ENCODE results near the gene CCL20.

CCL20 gene

GRCh38 chr2:227813229-227813561 is 447 bp upstream of the CCL20 start:
- Histone ChIP-seq H2AK5ac (ENCODE audit: low read length) (no peak overlapping the region), H2BK5ac (ENCODE audit: low read depth, low read length, poor library complexity) (no peak overlapping the region), H2AFZ (ENCODE audit: insufficient read depth, low read length, poor library complexity) (no peak overlapping the region), H3K4me1 (ENCODE audit: control insufficient read depth in 1 of 2, insufficient read depth in 2 of 2, low read length in 2 of 2) (no peaks in the 10 kb centered on the region), H3K27ac (ENCODE audit: low read depth, low read length) (no peak overlapping the region), H2BK12ac (ENCODE audit: low read length) (no peak overlapping the region), H3K14ac (ENCODE audit: low read length) (no peak overlapping the region), H3K79me1 (ENCODE audit: low read length) (no peaks in the 10 kb centered on the region), H3K36me3 (ENCODE audit: control insufficient read depth in 1 of 2, insufficient read depth in 2 of 2, low read length in 2 of 2) (no peaks in the 10 kb centered on the region), H3K23ac (ENCODE audit: low read length) (no peak overlapping the region), H3K18ac (ENCODE audit: low read length) (no peak overlapping the region), H3K9me3 (ENCODE audit: insufficient read depth, low read depth, low read length) (no peaks in the 10 kb centered on the region), H3K79me2 (ENCODE audit: control insufficient read depth, insufficient read depth, low read length, poor library complexity) (no peaks in the 10 kb centered on the region), H4K91ac (ENCODE audit: low read depth, low read length) (no peak overlapping the region), H3K4me3 (ENCODE audit: low read depth, low read length) (no peak overlapping the region), H3K9ac (ENCODE audit: low read length) (no peak overlapping the region), H3K4me2 (ENCODE audit: low read length) (no peak overlapping the region), H4K8ac (ENCODE audit: low read depth, low read length) (no peak overlapping the region), H4K12ac (ENCODE audit: low read depth, low read length) (no peak overlapping the region), H3K4ac (ENCODE audit: low read depth, low read length) (no peak overlapping the region), H2BK120ac (ENCODE audit: insufficient read depth, low read length, poor library complexity) (no peak overlapping the region), H3K27me3 (ENCODE audit: insufficient read depth, low read length) (no peaks in the 10 kb centered on the region)
- DNase-seq: no peak
- no CpG with 5 or more reads among the region's 2 CpGs for WGBS (ENCODE audit: extremely low coverage, insufficient coverage, insufficient read length)

DNA sequence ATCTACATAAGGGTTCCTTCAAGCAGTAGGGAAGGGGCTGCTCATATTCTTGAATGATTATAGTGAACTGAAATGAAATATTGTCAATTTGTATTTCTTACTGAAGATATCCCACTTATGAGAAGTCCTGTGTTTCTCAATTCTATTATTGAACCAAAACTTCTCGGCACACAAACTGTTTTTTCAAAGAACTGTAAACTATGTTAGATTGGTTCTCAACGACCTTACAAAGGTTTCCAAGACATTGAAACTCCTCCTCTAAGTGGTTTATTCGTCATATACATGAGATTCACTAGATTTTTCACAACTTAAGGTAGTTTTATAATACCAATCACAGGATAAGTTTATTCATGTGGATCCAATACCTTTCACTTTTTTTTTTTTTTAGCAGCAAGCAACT is 1.4 kb downstream of the CCL20 start:
- Histone ChIP-seq H3K79me1 (ENCODE audit: low read length) (no peaks in the 10 kb centered on the region), H3K9me3 (ENCODE audit: insufficient read depth, low read depth, low read length) (no peaks in the 10 kb centered on the region), H3K9ac (ENCODE audit: low read length) (no peak overlapping the region), H2BK12ac (ENCODE audit: low read length) (no peak overlapping the region), H3K36me3 (ENCODE audit: control insufficient read depth in 1 of 2, insufficient read depth in 2 of 2, low read length in 2 of 2) (no peaks in the 10 kb centered on the region), H4K12ac (ENCODE audit: low read depth, low read length) (no peak overlapping the region), H4K91ac (ENCODE audit: low read depth, low read length) (no peak overlapping the region), H2AFZ (ENCODE audit: insufficient read depth, low read length, poor library complexity) (no peak overlapping the region), H3K79me2 (ENCODE audit: control insufficient read depth, insufficient read depth, low read length, poor library complexity) (no peaks in the 10 kb centered on the region), H3K4me3 (ENCODE audit: low read depth, low read length) (no peak overlapping the region), H2AK5ac (ENCODE audit: low read length) (no peak overlapping the region), H3K27ac (ENCODE audit: low read depth, low read length) (no peak overlapping the region), H4K8ac (ENCODE audit: low read depth, low read length) (no peak overlapping the region), H2BK5ac (ENCODE audit: low read depth, low read length, poor library complexity) (no peak overlapping the region), H3K4me2 (ENCODE audit: low read length) (no peak overlapping the region), H3K18ac (ENCODE audit: low read length) (no peak overlapping the region), H2BK120ac (ENCODE audit: insufficient read depth, low read length, poor library complexity) (no peak overlapping the region), H3K4ac (ENCODE audit: low read depth, low read length) (no peak overlapping the region), H3K23ac (ENCODE audit: low read length) (no peak overlapping the region), H3K27me3 (ENCODE audit: insufficient read depth, low read length) (no peaks in the 10 kb centered on the region), H3K14ac (ENCODE audit: low read length) (no peak overlapping the region), H3K4me1 (ENCODE audit: control insufficient read depth in 1 of 2, insufficient read depth in 2 of 2, low read length in 2 of 2) (no peaks in the 10 kb centered on the region)
- WGBS (ENCODE audit: extremely low coverage, insufficient coverage, insufficient read length): no CpG with 5 or more reads among the region's 3 CpGs
- DNase-seq: no peak

- H3K36me3 ChIP-seq (ENCODE audit: control insufficient read depth in 1 of 2, insufficient read depth in 2 of 2, low read length in 2 of 2): no peaks in the 10 kb centered on the region
- H2AK5ac ChIP-seq (ENCODE audit: low read length): no peak overlapping the region
- no peak overlapping the region for H2BK120ac ChIP-seq (ENCODE audit: insufficient read depth, low read length, poor library complexity)
- H3K18ac ChIP-seq (ENCODE audit: low read length): no peak overlapping the region
- H3K4ac ChIP-seq (ENCODE audit: low read depth, low read length): no peak overlapping the region
- H4K91ac ChIP-seq (ENCODE audit: low read depth, low read length): no peak overlapping the region
- H3K4me3 ChIP-seq (ENCODE audit: low read depth, low read length): no peak overlapping the region
- no CpG with 5 or more reads among the region's 2 CpGs for WGBS (ENCODE audit: extremely low coverage, insufficient coverage, insufficient read length)
- no peak overlapping the region for H2BK12ac ChIP-seq (ENCODE audit: low read length)
- H4K8ac ChIP-seq (ENCODE audit: low read depth, low read length): no peak overlapping the region
- H3K27me3 ChIP-seq (ENCODE audit: insufficient read depth, low read length): no peaks in the 10 kb centered on the region
- H3K27ac ChIP-seq (ENCODE audit: low read depth, low read length): no peak overlapping the region
- H3K9ac ChIP-seq (ENCODE audit: low read length): no peak overlapping the region
- no peaks in the 10 kb centered on the region for H3K4me1 ChIP-seq (ENCODE audit: control insufficient read depth in 1 of 2, insufficient read depth in 2 of 2, low read length in 2 of 2)
- H3K14ac ChIP-seq (ENCODE audit: low read length): no peak overlapping the region
- H3K23ac ChIP-seq (ENCODE audit: low read length): no peak overlapping the region
- no peak overlapping the region for H2AFZ ChIP-seq (ENCODE audit: insufficient read depth, low read length, poor library complexity)
- H3K9me3 ChIP-seq (ENCODE audit: insufficient read depth, low read depth, low read length): no peaks in the 10 kb centered on the region
- H4K12ac ChIP-seq (ENCODE audit: low read depth, low read length): no peak overlapping the region
- DNase-seq: no peak
- H2BK5ac ChIP-seq (ENCODE audit: low read depth, low read length, poor library complexity): no peak overlapping the region
- H3K79me1 ChIP-seq (ENCODE audit: low read length): no peaks in the 10 kb centered on the region
- no peaks in the 10 kb centered on the region for H3K79me2 ChIP-seq (ENCODE audit: control insufficient read depth, insufficient read depth, low read length, poor library complexity)
- H3K4me2 ChIP-seq (ENCODE audit: low read length): no peak overlapping the region
Measured at GRCh38 chr2:227816507-227817294, 3.1 kb downstream of the CCL20 start.

GRCh38 chr2:227817336-227817735 is 3.7 kb downstream of the CCL20 start:
- no CpG with 5 or more reads among the region's 1 CpG for WGBS (ENCODE audit: extremely low coverage, insufficient coverage, insufficient read length)
- Histone ChIP-seq H3K4ac (ENCODE audit: low read depth, low read length) (no peak overlapping the region), H3K4me1 (ENCODE audit: control insufficient read depth in 1 of 2, insufficient read depth in 2 of 2, low read length in 2 of 2) (no peaks in the 10 kb centered on the region), H3K23ac (ENCODE audit: low read length) (no peak overlapping the region), H3K18ac (ENCODE audit: low read length) (no peak overlapping the region), H3K79me1 (ENCODE audit: low read length) (no peaks in the 10 kb centered on the region), H4K12ac (ENCODE audit: low read depth, low read length) (no peak overlapping the region), H2AFZ (ENCODE audit: insufficient read depth, low read length, poor library complexity) (no peak overlapping the region), H3K36me3 (ENCODE audit: control insufficient read depth in 1 of 2, insufficient read depth in 2 of 2, low read length in 2 of 2) (no peaks in the 10 kb centered on the region), H3K9me3 (ENCODE audit: insufficient read depth, low read depth, low read length) (no peaks in the 10 kb centered on the region), H3K27ac (ENCODE audit: low read depth, low read length) (no peak overlapping the region), H2BK120ac (ENCODE audit: insufficient read depth, low read length, poor library complexity) (no peak overlapping the region), H2BK5ac (ENCODE audit: low read depth, low read length, poor library complexity) (no peak overlapping the region), H3K14ac (ENCODE audit: low read length) (no peak overlapping the region), H3K79me2 (ENCODE audit: control insufficient read depth, insufficient read depth, low read length, poor library complexity) (no peaks in the 10 kb centered on the region), H4K91ac (ENCODE audit: low read depth, low read length) (no peak overlapping the region), H3K27me3 (ENCODE audit: insufficient read depth, low read length) (no peaks in the 10 kb centered on the region), H4K8ac (ENCODE audit: low read depth, low read length) (no peak overlapping the region), H2AK5ac (ENCODE audit: low read length) (no peak overlapping the region), H3K4me3 (ENCODE audit: low read depth, low read length) (no peak overlapping the region), H3K4me2 (ENCODE audit: low read length) (no peak overlapping the region), H2BK12ac (ENCODE audit: low read length) (no peak overlapping the region), H3K9ac (ENCODE audit: low read length) (no peak overlapping the region)
- DNase-seq: no peak

All from trophoblast cell (in vitro differentiated cells and primary cell).